ENCODE data around the gene NUP210.

The NUP210 gene

DNA sequence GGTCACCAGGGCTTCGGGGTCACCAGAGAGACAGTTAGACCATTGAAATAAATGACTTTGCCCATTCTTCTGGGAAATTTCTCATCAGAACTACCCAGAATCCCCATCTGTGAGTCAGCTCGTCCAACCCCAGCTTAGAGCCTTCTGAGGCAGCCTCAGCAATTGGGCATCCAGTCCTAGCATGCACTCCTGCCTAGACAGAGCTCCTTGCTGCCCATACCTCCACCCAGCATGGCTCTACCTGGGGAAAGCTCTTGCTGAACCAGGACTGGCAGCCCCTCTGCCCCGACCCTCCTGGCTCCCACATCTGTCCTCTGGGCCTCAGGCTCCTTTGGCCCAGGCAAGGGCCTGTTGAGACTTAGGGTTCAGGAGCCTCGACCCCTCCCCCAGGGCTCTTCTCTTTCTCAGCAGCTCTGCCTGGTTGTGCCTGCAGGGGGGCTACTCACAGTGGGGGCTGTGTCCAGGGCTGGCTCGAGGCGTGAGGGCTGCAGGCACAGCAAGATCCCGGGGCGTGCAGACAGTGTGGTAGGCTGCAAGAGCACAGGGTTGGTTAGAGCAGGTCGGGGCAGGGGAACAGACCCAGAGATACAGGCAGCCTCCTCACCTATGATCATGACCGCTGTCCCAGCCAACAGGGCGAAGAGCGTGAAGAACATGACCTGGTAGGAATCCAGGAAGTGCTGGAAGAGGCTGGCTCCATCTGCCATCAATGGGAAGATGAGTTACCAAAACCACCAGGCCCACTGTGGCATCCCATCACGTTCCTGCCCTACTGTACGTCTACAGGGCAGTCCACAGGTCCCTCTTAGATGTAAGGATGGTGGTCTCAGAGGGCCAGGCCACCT is 101.3 kb downstream of the NUP210 start:
- FAIRE-seq = no peak

DNA sequence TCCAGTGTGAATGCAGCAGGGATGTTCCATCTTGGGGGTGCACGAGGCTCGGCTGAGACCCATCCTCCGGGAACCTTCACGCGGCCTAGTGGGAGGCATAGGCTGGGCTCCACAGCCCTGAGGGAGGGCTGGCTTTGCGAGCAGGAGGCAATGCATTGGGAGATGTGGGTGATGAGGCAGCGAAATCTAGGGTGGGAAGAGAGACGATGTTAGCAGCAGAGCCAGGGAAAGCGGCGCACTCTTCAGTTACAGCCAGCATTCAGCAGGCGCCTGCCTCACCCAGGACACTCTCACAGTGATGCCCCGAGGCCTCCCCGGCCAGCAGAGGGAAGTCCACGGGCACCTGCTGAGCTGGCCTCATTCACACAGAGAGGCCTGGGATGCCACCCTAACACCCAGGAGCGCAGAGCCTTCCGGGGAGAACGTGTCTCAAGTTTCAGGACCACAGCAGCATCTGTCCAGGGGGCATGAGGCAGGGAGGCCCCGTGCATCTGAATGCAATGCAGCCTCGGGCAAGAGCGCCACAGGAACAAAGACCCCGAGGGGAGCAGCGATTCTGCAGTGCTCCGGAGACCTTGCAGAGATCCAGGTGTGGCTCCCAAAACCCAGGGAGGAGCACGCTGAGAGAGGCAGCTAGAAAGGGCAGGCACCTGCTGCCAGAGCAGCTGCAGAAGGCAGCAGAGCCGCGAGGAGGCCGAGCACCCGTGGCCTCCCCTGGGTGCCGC is 102.4 kb downstream of the NUP210 start:
- no peak for FAIRE-seq

DNA sequence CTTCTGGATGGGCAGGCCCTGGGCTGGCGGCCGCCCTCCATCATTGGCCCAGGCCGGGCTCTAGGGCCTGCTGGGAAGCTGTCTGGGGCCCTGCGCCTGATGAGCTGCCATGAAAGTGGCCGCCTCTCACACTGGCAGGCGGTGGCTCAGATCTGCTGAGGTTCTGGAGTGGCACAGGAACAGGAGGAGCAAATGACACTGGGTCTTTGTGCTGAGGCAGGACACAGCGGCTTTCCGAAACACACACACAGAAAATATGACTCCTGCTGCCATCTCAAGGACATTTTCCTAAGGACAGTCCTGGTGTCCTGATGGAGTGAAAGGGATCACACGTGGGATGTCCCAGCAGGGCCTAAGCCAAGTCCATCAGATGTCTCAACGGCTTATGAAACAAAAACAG is 103.5 kb downstream of the NUP210 start:
- FAIRE-seq = no peak

- FAIRE-seq = no peak
Observed at GRCh38 chr3:13314877-13315276, 105.2 kb downstream of the NUP210 start.

DNA sequence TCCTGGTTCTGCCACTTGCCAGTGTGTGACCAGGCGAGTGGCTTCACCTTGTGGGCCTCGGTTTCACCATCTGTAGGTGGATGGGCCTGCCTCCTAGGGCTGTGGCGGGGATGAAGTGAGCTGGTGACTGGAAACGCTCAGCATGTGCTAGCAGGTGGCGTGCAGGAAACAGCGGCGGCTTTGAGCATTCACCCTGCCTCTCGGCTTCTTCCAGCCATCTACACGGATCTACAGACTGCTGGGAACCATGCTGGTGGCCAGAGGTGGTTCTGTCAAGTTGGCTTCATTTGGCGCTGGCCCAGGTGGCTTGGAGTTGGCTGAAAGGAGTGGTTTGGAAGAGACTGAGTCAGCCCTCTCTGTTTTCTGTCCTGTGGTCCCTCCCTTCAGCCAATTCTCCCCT is 106.3 kb downstream of the NUP210 start:
- no peak for FAIRE-seq

- FAIRE-seq = no peak
Observed at GRCh38 chr3:13309004-13309403, 111.1 kb downstream of the NUP210 start.

DNA sequence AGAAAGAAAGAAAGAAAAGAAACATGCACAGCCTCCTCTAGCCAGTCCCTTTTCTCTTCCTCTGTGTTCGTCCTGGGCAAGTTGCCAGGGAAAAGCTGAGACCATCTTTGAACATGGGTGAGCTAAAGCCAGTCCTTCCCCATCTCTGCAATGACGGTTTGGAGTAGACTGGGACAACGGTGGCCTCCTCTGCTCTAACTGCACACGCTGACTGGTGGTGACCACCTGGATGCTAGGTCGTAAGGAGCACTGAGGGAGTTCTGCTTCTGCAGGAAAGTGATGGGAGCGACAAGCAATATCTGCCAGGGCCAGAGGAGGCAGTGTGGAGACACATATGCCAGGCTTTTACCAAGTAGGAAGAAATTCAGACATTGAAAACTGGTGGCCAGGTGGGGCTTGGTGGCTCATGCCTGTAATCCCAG is 111.7 kb downstream of the NUP210 start:
- no peak for FAIRE-seq

DNA sequence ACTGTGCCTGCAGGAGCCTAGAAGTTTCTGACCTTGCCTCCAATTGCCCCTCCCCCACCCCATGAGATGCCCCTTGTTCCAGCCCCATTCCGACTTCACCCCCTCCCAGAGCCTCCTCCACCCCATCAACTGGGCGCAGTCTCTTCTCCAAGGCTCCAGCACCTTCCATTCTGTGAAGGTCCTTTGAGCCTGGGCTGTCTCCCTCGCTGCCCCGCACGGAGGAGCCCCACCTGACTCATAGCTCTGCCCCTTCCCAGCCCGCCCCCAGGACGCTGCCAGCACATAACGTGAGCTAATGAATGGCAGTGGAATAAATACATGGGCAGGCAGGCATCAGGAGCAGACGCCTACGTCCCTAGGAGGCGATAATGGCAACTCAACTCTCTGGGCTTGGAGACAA is 113.1 kb downstream of the NUP210 start:
- FAIRE-seq = no peak

- FAIRE-seq = no peak
Observed at GRCh38 chr3:13305623-13306022, 114.5 kb downstream of the NUP210 start.

DNA sequence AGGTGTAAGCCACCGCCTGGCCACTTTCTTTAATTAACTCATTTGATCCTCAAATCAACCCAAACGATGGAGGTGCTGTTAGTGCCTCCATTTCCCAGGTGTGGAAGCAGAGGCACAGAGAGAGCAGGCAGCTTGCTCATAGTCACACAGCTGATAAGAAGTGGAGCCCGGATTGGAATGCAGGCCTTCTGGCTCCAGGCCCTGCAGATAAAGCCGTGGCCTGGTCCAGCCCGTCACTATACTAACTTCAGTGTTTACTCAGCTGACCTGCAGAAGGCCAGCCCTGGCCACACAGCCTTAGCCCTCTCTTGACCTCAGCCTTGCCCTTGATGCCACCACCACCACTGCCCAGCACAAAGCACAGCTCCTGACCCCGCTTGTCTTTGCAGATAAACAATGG is 116.7 kb downstream of the NUP210 start:
- FAIRE-seq = no peak

- FAIRE-seq = no peak
Observed at GRCh38 chr3:13301286-13301987, 118.7 kb downstream of the NUP210 start.

- no peak for FAIRE-seq
Observed at GRCh38 chr3:13300546-13301285, 119.4 kb downstream of the NUP210 start.

DNA sequence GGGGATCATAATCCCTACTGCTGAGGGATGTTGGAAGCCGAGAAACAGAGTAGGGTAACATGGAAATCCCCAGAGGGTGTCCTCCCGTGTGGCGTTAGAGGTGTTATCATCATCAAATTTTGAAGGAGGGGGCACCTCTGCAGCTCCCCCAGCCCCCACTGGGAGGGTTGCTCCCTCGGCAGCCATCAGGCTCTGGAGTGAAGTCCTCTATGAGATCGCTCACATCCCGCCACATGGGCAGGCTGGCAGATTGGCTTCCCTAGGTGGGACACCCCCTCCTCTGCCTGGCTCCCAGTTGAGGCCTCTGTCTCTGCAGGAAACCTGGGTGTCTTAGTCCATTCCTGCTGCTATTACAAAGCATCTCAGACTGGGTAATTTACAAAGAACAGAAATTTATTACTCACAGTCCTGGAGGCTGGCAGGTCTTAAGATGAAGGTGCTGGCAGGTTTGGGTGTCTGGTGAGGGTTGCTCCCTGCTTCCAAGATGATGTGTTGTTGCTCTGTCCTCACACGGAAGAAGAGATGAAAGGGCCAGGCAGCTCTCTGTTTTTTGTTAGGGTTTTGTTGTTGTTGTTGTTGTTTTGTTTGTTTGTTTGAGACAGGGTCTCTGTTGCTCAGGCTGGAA is 120.5 kb downstream of the NUP210 start:
- no peak for FAIRE-seq

- no peak for FAIRE-seq
Observed at GRCh38 chr3:13296662-13297061, 123.5 kb downstream of the NUP210 start.

GRCh38 chr3:13294442-13295351 is 125.4 kb downstream of the NUP210 start:
- FAIRE-seq = no peak

GRCh38 chr3:13292375-13292774 is 127.7 kb downstream of the NUP210 start:
- FAIRE-seq = no peak

DNA sequence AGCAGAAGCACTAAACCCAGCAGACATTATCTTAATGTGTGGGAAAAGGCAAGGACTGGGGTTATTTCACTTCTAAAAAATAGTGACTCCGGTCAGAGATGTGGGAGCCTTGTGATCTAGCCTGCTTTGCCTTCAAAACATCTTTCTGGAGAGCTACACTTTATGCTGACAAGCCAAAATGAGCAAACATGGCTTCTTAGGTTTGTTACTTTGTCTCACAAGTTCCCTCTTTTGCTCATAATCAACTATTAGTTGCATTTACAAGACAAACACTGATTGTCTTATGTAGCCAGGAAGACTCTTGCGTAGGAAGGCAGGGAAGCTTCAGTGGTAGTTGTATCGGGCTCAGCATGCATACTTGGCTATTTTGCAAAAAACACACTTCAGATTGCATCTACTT is 129.2 kb downstream of the NUP210 start:
- no peak for FAIRE-seq

- no peak for FAIRE-seq
Observed at GRCh38 chr3:13289771-13290285, 130.3 kb downstream of the NUP210 start.

DNA sequence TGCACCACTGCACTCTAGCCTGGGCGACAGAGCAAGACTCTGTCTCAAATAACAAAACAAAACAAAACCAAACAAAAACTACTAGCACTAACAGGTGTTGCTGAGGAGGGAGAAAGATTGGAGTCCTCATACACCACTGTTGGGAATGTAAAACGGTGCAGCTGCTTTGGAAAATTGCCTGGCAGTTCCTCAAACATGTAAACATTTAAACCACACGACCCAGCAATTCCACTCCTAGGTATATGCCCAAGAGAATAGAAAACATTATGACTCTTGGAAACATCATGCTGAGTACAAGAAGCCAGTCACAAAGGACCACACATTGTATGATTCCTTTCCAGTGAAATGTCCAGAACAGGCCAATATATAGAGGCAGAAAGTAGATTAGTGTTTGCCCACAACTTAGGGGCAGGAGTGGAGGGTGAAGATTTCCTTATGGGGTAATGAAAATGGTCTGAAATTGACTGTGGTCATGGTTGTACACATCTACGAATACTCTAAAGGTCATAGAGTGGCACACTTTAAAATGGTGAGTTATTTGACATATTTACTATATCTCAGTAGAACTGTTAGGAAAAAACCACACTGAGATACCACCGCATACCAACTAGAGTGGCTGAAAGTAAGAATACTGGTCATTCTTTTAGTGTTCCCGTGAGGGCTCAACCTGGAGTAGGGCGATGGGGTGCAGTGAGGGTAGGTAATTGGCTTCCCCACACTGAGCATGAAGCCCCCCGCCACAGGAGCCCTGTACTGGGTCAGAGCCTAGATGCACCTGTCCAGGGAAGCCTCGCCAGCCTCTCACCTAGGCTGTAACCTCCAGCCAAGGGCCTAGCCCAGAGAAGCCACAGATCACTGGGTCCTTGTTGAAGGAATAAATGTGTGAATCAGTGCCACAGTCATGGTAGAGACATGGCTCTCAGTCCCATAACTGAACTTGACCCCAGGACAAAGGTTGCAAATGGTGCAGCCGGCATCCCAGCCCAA is 131.1 kb downstream of the NUP210 start:
- FAIRE-seq = no peak

- FAIRE-seq = no peak
Observed at GRCh38 chr3:13287833-13288232, 132.3 kb downstream of the NUP210 start.

Measured in endometrium (tissue), 2 donors.